K562 (cell line): ENCODE results near the gene RFX6.

Experiments used
- ATF4 ChIP-seq: fragments of 450-650 bp; formaldehyde crosslinking; IDR thresholded peaks from 2 replicates; pipeline ENCODE4 v1.4.0; 2022; ENCODE audit warnings: mild to moderate bottlenecking, moderate library complexity
- BRD4 ChIP-seq: fragments of 200-600 bp; sonication (generic); IDR thresholded peaks from 2 replicates; pipeline ENCODE4 v1.6.1; 2017; ENCODE audit warnings: inconsistent platforms
- CTCF ChIP-seq, 3 experiments: IDR thresholded peaks in 2 of 3; conservative IDR thresholded peaks in 1 of 3; 2 replicates each; pipeline ENCODE4 v1.5.1; 2011 to 2012; ENCODE audit warnings: low read length in 3 of 3, mild to moderate bottlenecking in 3 of 3, control low read depth in 2 of 3, improper control_type of control experiment in 1 of 3, inconsistent platforms in 1 of 3, low read depth in 1 of 3, mixed read lengths in 1 of 3, moderate library complexity in 1 of 3; ENCODE audit not compliant: insufficient read depth in 2 of 3
- EGR1 ChIP-seq: fragments of 450-650 bp; conservative IDR thresholded peaks from 2 replicates; pipeline ENCODE4 v1.6.1; 2017; ENCODE audit warnings: mild to moderate bottlenecking
- HMGXB4 ChIP-seq: sonication (generic); formaldehyde crosslinking; IDR thresholded peaks from 2 replicates; pipeline ENCODE4 v1.8.1; 2023; ENCODE audit warnings: mild to moderate bottlenecking, missing genetic modification reagents
- HNRNPLL ChIP-seq: fragments of 200-400 bp; formaldehyde crosslinking; IDR thresholded peaks from 2 replicates; pipeline ENCODE4 v1.6.1; 2017; ENCODE audit warnings: low read length, low read depth, mild to moderate bottlenecking; ENCODE audit not compliant: poor library complexity, severe bottlenecking
- MTA3 ChIP-seq: fragments of 450-650 bp; formaldehyde crosslinking; IDR thresholded peaks from 2 replicates; pipeline ENCODE4 v1.6.1; 2017; ENCODE audit warnings: mild to moderate bottlenecking, borderline replicate concordance
- MTF1 ChIP-seq: fragments of 250-450 bp; sonication (Bioruptor Pico); IDR thresholded peaks from 2 replicates; pipeline ENCODE4 v1.9.0; 2021; ENCODE audit warnings: moderate library complexity, mild to moderate bottlenecking, inconsistent platforms, borderline replicate concordance
- NCOA1 ChIP-seq: fragments of 450-650 bp; IDR thresholded peaks from 2 replicates; pipeline ENCODE4 v1.6.1; 2016; ENCODE audit warnings: low read depth
- POLR2A ChIP-seq: fragments of 450-650 bp; conservative IDR thresholded peaks from 2 replicates; pipeline ENCODE4 v1.6.1; 2016
- SMARCC2 ChIP-seq: fragments of 450-650 bp; IDR thresholded peaks from 2 replicates; pipeline ENCODE4 v1.6.1; 2017; ENCODE audit warnings: antibody characterized with exemption, moderate library complexity, mild to moderate bottlenecking, low read depth
- ZFP91 ChIP-seq: sonication (generic); formaldehyde crosslinking; IDR thresholded peaks from 2 replicates; pipeline ENCODE4 v1.8.0; 2022; ENCODE audit warnings: mild to moderate bottlenecking, missing genetic modification reagents
- ZZZ3 ChIP-seq: fragments of 450-650 bp; IDR thresholded peaks from 2 replicates; pipeline ENCODE4 v1.6.1; 2016; ENCODE audit warnings: antibody characterized with exemption, mild to moderate bottlenecking, moderate library complexity
- TF ChIP-seq, protein P1 (sequence below): sonication (generic); formaldehyde crosslinking; IDR thresholded peaks from 2 replicates; pipeline ENCODE4 v1.8.1; 2023; ENCODE audit warnings: mild to moderate bottlenecking, missing genetic modification reagents

DNA sequence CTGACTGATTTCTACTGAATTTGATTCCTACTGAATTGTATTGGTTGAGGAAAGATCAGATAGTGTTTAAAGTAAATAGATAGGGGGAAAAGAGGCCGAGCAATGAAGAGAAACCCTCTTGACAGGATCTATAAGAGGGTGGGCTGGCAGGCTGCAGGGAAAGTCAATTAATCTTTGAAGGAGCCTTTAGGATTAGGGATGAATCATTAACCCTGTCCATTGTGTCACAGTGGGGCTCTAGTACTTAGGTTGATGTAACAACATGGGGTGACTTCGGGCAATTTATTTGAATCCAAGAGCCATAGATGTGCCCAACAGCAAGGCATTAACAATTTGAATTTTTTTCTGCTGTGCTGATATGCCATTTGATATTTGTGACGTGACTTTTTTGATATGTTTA, 7.5 kb downstream of the RFX6 start:
- TF ChIP-seq CTCF (IDR thresholded peaks at IDR 0.05 in 2 of 3, conservative IDR thresholded peaks at IDR 0.05 in 1 of 3; ENCODE audit: insufficient read depth in 2 of 3, low read depth in 1 of 3, low read length in 3 of 3): no peak
- no peak for TF ChIP-seq EGR1
- TF ChIP-seq NCOA1: no peak
- TF ChIP-seq ATF4 (CRISPR knock-in tag): no peak
- no peak for TF ChIP-seq HMGXB4 (CRISPR knock-in tag)
- TF ChIP-seq MTA3: no peak
- no peak for TF ChIP-seq BRD4
- TF ChIP-seq, protein P1, sequence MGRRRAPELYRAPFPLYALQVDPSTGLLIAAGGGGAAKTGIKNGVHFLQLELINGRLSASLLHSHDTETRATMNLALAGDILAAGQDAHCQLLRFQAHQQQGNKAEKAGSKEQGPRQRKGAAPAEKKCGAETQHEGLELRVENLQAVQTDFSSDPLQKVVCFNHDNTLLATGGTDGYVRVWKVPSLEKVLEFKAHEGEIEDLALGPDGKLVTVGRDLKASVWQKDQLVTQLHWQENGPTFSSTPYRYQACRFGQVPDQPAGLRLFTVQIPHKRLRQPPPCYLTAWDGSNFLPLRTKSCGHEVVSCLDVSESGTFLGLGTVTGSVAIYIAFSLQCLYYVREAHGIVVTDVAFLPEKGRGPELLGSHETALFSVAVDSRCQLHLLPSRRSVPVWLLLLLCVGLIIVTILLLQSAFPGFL (CRISPR knock-in tag): no peak
- no peak for TF ChIP-seq SMARCC2
- no peak for TF ChIP-seq HNRNPLL
- no peak for TF ChIP-seq POLR2A
- no peak for TF ChIP-seq ZZZ3
- no peak for TF ChIP-seq MTF1 (CRISPR knock-in tag)
- TF ChIP-seq ZFP91: no peak
